ENCODE results near the gene ACER1. TPM values are rescaled to one million over a fixed set of nuclear protein-coding genes. Genes with fewer than 3 reads are reported as not detected.
A peak's percentile ranks its signal among the peaks of the same experiment; 100 is the strongest.

The ACER1 gene
- total and polyA plus RNA-seq, 2 of the 13 experiments (the other 11 are each of a cell fraction or from before 2014, with no cell fraction given): not detected

GRCh38 chr19:6279931-6280591 is 53.4 kb downstream of the ACER1 start, which contains the start of gene MLLT1 (continued):
- TF ChIP-seq ISX (CRISPR knock-in tag; conservative IDR thresholded peaks at IDR 0.05) (no peak), ZFX (CRISPR knock-in tag; IDR thresholded peaks at IDR 0.05; ENCODE audit: low read depth) (peak; percentile 53), ZNF329 (CRISPR knock-in tag; IDR thresholded peaks at IDR 0.05; ENCODE audit: low read depth) (no peak), SNAPC5 (CRISPR knock-in tag; IDR thresholded peaks at IDR 0.05; ENCODE audit: borderline replicate concordance) (no peak), MAF1 (CRISPR knock-in tag; IDR thresholded peaks at IDR 0.05; ENCODE audit: borderline replicate concordance) (no peak), HIVEP1 (CRISPR knock-in tag; IDR thresholded peaks at IDR 0.05) (no peak), ZKSCAN5 (CRISPR knock-in tag; IDR thresholded peaks at IDR 0.05) (no peak), ATF2 (CRISPR knock-in tag; IDR thresholded peaks at IDR 0.05) (0 out of 2 replicates have a peak, but pooled peaks have one; percentile 38), ZNF616 (CRISPR knock-in tag; IDR thresholded peaks at IDR 0.05; ENCODE audit: low read depth) (peak; percentile 87; the same call in 1 of the 2 replicates), ZSCAN29 (CRISPR knock-in tag; conservative IDR thresholded peaks at IDR 0.05) (no peak), ZNF850 (CRISPR knock-in tag; conservative IDR thresholded peaks at IDR 0.05) (no peak), TEAD2 (CRISPR knock-in tag; IDR thresholded peaks at IDR 0.05) (no peak), FOSL2 (CRISPR knock-in tag; IDR thresholded peaks at IDR 0.05) (peak; percentile 33; the same call in 1 of the 2 replicates), MBD4 (IDR thresholded peaks at IDR 0.05; ENCODE audit: borderline replicate concordance, low read length) (no peak), ZNF510 (CRISPR knock-in tag; IDR thresholded peaks at IDR 0.05; ENCODE audit: low read depth) (peak; percentile 65; the same call in 1 of the 2 replicates), MTF1 (CRISPR knock-in tag; IDR thresholded peaks at IDR 0.05) (no peak), SMAD3 (CRISPR knock-in tag; IDR thresholded peaks at IDR 0.05) (no peak), ZNF362 (CRISPR knock-in tag; IDR thresholded peaks at IDR 0.05; ENCODE audit: borderline replicate concordance) (peak; percentile 27; the same call in 1 of the 2 replicates)
- TF ChIP-seq, protein P1, sequence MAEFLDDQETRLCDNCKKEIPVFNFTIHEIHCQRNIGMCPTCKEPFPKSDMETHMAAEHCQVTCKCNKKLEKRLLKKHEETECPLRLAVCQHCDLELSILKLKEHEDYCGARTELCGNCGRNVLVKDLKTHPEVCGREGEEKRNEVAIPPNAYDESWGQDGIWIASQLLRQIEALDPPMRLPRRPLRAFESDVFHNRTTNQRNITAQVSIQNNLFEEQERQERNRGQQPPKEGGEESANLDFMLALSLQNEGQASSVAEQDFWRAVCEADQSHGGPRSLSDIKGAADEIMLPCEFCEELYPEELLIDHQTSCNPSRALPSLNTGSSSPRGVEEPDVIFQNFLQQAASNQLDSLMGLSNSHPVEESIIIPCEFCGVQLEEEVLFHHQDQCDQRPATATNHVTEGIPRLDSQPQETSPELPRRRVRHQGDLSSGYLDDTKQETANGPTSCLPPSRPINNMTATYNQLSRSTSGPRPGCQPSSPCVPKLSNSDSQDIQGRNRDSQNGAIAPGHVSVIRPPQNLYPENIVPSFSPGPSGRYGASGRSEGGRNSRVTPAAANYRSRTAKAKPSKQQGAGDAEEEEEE (CRISPR knock-in tag; IDR thresholded peaks at IDR 0.05; ENCODE audit: borderline replicate concordance): no peak
- TF ChIP-seq, protein P2, sequence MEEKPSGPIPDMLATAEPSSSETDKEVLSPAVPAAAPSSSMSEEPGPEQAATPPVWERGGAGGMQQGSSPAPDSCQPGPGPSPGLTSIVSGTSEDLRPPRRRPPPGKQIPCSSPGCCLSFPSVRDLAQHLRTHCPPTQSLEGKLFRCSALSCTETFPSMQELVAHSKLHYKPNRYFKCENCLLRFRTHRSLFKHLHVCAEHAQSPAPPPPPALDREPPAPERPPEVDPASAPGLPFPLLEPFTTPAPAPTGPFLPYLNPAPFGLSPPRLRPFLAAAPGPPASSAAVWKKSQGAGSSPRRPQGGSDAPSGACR (CRISPR knock-in tag; IDR thresholded peaks at IDR 0.05): no peak
- TF ChIP-seq, protein P3, sequence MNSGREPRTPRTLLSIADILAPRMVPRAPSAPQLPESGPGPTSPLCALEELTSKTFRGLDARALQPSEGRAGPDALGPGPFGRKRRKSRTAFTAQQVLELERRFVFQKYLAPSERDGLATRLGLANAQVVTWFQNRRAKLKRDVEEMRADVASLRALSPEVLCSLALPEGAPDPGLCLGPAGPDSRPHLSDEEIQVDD (CRISPR knock-in tag; IDR thresholded peaks at IDR 0.05; ENCODE audit: borderline replicate concordance): 0 out of 2 replicates have a peak, but pooled peaks have one; percentile 78
- TF ChIP-seq, protein P4, sequence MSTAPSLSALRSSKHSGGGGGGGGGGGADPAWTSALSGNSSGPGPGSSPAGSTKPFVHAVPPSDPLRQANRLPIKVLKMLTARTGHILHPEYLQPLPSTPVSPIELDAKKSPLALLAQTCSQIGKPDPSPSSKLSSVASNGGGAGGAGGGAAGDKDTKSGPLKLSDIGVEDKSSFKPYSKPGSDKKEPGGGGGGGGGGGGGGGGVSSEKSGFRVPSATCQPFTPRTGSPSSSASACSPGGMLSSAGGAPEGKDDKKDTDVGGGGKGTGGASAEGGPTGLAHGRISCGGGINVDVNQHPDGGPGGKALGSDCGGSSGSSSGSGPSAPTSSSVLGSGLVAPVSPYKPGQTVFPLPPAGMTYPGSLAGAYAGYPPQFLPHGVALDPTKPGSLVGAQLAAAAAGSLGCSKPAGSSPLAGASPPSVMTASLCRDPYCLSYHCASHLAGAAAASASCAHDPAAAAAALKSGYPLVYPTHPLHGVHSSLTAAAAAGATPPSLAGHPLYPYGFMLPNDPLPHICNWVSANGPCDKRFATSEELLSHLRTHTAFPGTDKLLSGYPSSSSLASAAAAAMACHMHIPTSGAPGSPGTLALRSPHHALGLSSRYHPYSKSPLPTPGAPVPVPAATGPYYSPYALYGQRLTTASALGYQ (CRISPR knock-in tag; IDR thresholded peaks at IDR 0.05): no peak; the same call in 1 of the 2 replicates
